AG09309 (cell line): ENCODE results near the gene CSDE1.
"Not testable (repeated sequence)": the region's sequence is repeated elsewhere in the genome, so short reads cannot be mapped to it uniquely, and the experiment has no call there.

ENCODE experiments used
- DNase-seq: peaks from one replicate; pipeline ENCODE4 v3.0.0-alpha.2; 2010; ENCODE audit warnings: low read depth
- H3K4me3 ChIP-seq: 2 replicates; pipeline ENCODE4 v1.5.1; 2011; ENCODE audit warnings: mild to moderate bottlenecking, low read depth, low read length, moderate library complexity; ENCODE audit not compliant: control insufficient read depth
- CTCF ChIP-seq: IDR thresholded peaks from 2 replicates; pipeline ENCODE4 v1.5.1; 2011; ENCODE audit warnings: mild to moderate bottlenecking, low read depth, low read length, inconsistent platforms; ENCODE audit not compliant: insufficient read depth, control insufficient read depth; ENCODE audit errors: missing control alignments

Gene CSDE1

GRCh38 chr1:114757455-114758255, at the start of gene CSDE1:
CSDE1 (minus strand) TSS chr1:114757984; CDS start chr1:114739890, 18,094 bp downstream.
- DNase-seq, result peak; percentile 97
- H3K4me3 ChIP-seq, result peak within 1 kb of the TSS; percentile 97
- TF ChIP-seq CTCF, result peak; percentile 54

GRCh38 chr1:114804449-114804848, 46.7 kb upstream of the CSDE1 start:
- not testable (repeated sequence) for H3K4me3 ChIP-seq, DNase-seq

DNA sequence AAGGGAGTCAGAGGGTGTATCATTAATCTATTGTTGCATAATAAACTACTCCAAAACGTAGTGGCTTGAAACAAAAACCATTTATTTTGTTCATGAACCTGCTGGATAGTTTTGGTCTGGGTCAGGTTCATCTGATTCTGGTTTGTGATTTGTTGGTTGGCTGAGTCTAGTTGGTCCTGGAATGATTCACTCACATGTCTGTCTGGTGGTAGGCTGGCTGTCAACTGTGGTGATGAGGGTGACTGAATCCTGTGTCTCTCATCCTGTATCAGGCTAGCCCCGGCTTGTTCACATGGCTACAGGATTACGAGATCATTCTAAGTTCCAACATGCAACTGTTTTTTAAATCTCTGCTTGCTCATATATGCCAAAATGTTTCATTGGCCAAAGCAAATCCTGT, 45.2 kb upstream of the CSDE1 start:
- DNase-seq, result no peak
- no peak for TF ChIP-seq CTCF
- no peak overlapping the region for H3K4me3 ChIP-seq

GRCh38 chr1:114794038-114794437, 36.3 kb upstream of the CSDE1 start:
- no peak overlapping the region for H3K4me3 ChIP-seq
- TF ChIP-seq CTCF, result no peak
- DNase-seq, result no peak

DNA sequence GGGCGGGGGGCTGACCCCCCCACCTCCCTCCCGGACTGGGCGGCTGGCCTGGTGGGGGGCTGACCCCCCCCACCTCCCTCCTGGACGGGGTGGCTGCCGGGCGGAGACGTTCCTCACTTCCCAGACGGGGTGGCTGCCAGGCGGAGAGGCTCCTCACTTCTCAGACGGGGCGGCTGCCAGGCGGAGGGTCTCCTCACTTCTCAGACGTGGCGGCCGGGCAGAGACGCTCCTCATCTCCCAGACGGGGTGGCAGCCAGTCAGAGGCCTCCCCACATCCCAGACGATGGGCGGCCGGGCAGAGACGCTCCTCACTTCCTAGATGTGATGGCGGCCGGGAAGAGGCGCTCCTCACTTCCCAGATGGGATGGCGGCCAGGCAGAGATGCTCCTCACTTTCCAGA, 32.8 kb upstream of the CSDE1 start:
- not testable (repeated sequence) for DNase-seq, H3K4me3 ChIP-seq

DNA sequence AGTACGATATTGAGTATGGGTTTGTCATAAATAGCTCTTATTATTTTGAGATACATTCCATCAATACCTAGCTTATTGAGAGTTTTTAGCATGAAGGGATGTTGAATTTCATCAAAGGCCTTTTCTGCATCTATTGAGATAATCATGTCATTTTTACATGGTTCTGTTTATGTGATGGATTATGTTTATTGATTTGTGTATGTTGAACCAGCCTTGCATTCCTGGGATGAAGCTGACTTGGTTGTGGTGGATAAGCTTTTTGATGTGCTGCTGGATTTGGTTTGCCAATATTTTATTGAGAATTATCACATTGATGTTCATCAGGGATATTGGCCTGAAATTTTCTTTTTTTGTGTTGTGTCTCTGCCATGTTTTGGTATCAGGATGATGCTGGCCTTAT, 28.7 kb upstream of the CSDE1 start:
- not testable (repeated sequence) for H3K4me3 ChIP-seq, DNase-seq

GRCh38 chr1:114782476-114782875, 24.7 kb upstream of the CSDE1 start:
- no peak overlapping the region for H3K4me3 ChIP-seq
- DNase-seq, result no peak
- no peak for TF ChIP-seq CTCF

GRCh38 chr1:114780344-114781226, 22.8 kb upstream of the CSDE1 start, which contains the start of gene SIKE1:
SIKE1 (minus strand) TSS chr1:114780685; CDS start chr1:114780607, 78 bp downstream.
- no peak for TF ChIP-seq CTCF
- H3K4me3 ChIP-seq, result peak within 1 kb of the TSS; percentile 81
- DNase-seq, result peak; percentile 73
